T-helper 22 cell (primary cell): Measurements from ENCODE around the gene JAZF1.

ENCODE experiments used
- DNase-seq: peaks from one replicate; pipeline ENCODE4 v3.0.0-alpha.2; 2020; ENCODE audit warnings: low read depth

JAZF1 gene

GRCh38 chr7:28075674-28076358 lies 104.8 kb downstream of the JAZF1 start:
- no peak for DNase-seq

- DNase-seq = no peak
Measured at GRCh38 chr7:28072876-28073514, 107.6 kb downstream of the JAZF1 start.

GRCh38 chr7:28071570-28071969 lies 109.0 kb downstream of the JAZF1 start:
- no peak for DNase-seq

- no peak for DNase-seq
Measured at GRCh38 chr7:28070297-28071055, 110.1 kb downstream of the JAZF1 start.

GRCh38 chr7:28069807-28070206 lies 110.8 kb downstream of the JAZF1 start:
- no peak for DNase-seq

GRCh38 chr7:28069388-28069787 lies 111.2 kb downstream of the JAZF1 start:
- no peak for DNase-seq

GRCh38 chr7:28068811-28069216 lies 111.8 kb downstream of the JAZF1 start:
- no peak for DNase-seq

- no peak for DNase-seq
Measured at GRCh38 chr7:28067171-28067570, 113.4 kb downstream of the JAZF1 start.

- DNase-seq = no peak
Measured at GRCh38 chr7:28065721-28066285, 114.8 kb downstream of the JAZF1 start.

GRCh38 chr7:28065308-28065707 lies 115.3 kb downstream of the JAZF1 start:
- no peak for DNase-seq

- no peak for DNase-seq
Measured at GRCh38 chr7:28064437-28064836, 116.2 kb downstream of the JAZF1 start.

GRCh38 chr7:28062197-28062991 lies 118.2 kb downstream of the JAZF1 start:
- DNase-seq = peak; percentile 2

- DNase-seq = no peak
Measured at GRCh38 chr7:28061824-28062196, 118.8 kb downstream of the JAZF1 start.

GRCh38 chr7:28060371-28060950 lies 120.1 kb downstream of the JAZF1 start:
- no peak for DNase-seq

- DNase-seq = no peak
Measured at GRCh38 chr7:28055161-28055544, 125.4 kb downstream of the JAZF1 start.

- no peak for DNase-seq
Measured at GRCh38 chr7:28054531-28055160, 125.9 kb downstream of the JAZF1 start.

GRCh38 chr7:28052933-28053332 lies 127.7 kb downstream of the JAZF1 start:
- DNase-seq = no peak

- DNase-seq = no peak
Measured at GRCh38 chr7:28048694-28049093, 131.9 kb downstream of the JAZF1 start.

- no peak for DNase-seq
Measured at GRCh38 chr7:28046035-28046434, 134.6 kb downstream of the JAZF1 start.

GRCh38 chr7:28045592-28045991 lies 135.0 kb downstream of the JAZF1 start:
- DNase-seq = no peak

- DNase-seq = no peak
Measured at GRCh38 chr7:28044825-28045224, 135.8 kb downstream of the JAZF1 start.
